ENCODE results near the gene INTS1. TPM values are rescaled to one million over a fixed set of nuclear protein-coding genes. Genes with fewer than 3 reads are reported as not detected.
A peak's percentile ranks its signal among the peaks of the same experiment; 100 is the strongest.

Gene INTS1
- total RNA-seq, 1 experiment from 2014 or later = 161 TPM

GRCh38 chr7:1503390-1503789, 799 bp downstream of the INTS1 start:
- TF ChIP-seq ZNF138 (CRISPR knock-in tag; conservative IDR thresholded peaks at IDR 0.05) (no peak), GRHL2 (CRISPR knock-in tag; IDR thresholded peaks at IDR 0.05; ENCODE audit: insufficient replicate concordance, severe bottlenecking) (no peak), FOXP1 (CRISPR knock-in tag; IDR thresholded peaks at IDR 0.05; ENCODE audit: borderline replicate concordance) (no peak), IRF2 (CRISPR knock-in tag; IDR thresholded peaks at IDR 0.05; ENCODE audit: borderline replicate concordance, low read depth) (no peak), MYBL2 (CRISPR knock-in tag; IDR thresholded peaks at IDR 0.05) (no peak), ZNF396 (CRISPR knock-in tag; IDR thresholded peaks at IDR 0.05; ENCODE audit: borderline replicate concordance) (no peak), RORB (CRISPR knock-in tag; IDR thresholded peaks at IDR 0.05) (no peak), ZNF512 (CRISPR knock-in tag; IDR thresholded peaks at IDR 0.05; ENCODE audit: borderline replicate concordance) (no peak), GABPB1 (CRISPR knock-in tag; IDR thresholded peaks at IDR 0.05) (no peak), ZNF263 (CRISPR knock-in tag; IDR thresholded peaks at IDR 0.05; ENCODE audit: low read depth) (no peak), CTCF (IDR thresholded peaks at IDR 0.05) (no peak), NR3C1 (CRISPR knock-in tag; conservative IDR thresholded peaks at IDR 0.05; ENCODE audit: low read depth) (no peak), NFYB (CRISPR knock-in tag; conservative IDR thresholded peaks at IDR 0.05; ENCODE audit: low read depth) (no peak), PREB (CRISPR knock-in tag; IDR thresholded peaks at IDR 0.05; ENCODE audit: borderline replicate concordance) (no peak), SP1 (CRISPR knock-in tag; conservative IDR thresholded peaks at IDR 0.05) (no peak), TEAD1 (CRISPR knock-in tag; IDR thresholded peaks at IDR 0.05) (no peak), SOX15 (CRISPR knock-in tag; IDR thresholded peaks at IDR 0.05) (no peak), ATF2 (CRISPR knock-in tag; IDR thresholded peaks at IDR 0.05; ENCODE audit: borderline replicate concordance, low read depth) (no peak)
- TF ChIP-seq, protein P1, sequence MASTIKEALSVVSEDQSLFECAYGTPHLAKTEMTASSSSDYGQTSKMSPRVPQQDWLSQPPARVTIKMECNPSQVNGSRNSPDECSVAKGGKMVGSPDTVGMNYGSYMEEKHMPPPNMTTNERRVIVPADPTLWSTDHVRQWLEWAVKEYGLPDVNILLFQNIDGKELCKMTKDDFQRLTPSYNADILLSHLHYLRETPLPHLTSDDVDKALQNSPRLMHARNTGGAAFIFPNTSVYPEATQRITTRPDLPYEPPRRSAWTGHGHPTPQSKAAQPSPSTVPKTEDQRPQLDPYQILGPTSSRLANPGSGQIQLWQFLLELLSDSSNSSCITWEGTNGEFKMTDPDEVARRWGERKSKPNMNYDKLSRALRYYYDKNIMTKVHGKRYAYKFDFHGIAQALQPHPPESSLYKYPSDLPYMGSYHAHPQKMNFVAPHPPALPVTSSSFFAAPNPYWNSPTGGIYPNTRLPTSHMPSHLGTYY (CRISPR knock-in tag; IDR thresholded peaks at IDR 0.05) = no peak
- TF ChIP-seq, protein P2, sequence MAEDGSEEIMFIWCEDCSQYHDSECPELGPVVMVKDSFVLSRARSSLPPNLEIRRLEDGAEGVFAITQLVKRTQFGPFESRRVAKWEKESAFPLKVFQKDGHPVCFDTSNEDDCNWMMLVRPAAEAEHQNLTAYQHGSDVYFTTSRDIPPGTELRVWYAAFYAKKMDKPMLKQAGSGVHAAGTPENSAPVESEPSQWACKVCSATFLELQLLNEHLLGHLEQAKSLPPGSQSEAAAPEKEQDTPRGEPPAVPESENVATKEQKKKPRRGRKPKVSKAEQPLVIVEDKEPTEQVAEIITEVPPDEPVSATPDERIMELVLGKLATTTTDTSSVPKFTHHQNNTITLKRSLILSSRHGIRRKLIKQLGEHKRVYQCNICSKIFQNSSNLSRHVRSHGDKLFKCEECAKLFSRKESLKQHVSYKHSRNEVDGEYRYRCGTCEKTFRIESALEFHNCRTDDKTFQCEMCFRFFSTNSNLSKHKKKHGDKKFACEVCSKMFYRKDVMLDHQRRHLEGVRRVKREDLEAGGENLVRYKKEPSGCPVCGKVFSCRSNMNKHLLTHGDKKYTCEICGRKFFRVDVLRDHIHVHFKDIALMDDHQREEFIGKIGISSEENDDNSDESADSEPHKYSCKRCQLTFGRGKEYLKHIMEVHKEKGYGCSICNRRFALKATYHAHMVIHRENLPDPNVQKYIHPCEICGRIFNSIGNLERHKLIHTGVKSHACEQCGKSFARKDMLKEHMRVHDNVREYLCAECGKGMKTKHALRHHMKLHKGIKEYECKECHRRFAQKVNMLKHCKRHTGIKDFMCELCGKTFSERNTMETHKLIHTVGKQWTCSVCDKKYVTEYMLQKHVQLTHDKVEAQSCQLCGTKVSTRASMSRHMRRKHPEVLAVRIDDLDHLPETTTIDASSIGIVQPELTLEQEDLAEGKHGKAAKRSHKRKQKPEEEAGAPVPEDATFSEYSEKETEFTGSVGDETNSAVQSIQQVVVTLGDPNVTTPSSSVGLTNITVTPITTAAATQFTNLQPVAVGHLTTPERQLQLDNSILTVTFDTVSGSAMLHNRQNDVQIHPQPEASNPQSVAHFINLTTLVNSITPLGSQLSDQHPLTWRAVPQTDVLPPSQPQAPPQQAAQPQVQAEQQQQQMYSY (CRISPR knock-in tag; IDR thresholded peaks at IDR 0.05) = no peak
- Mint-ChIP-seq H3K4me3 (peak overlapping the region; percentile 85), H3K36me3 (peaks cover 25% of the 10 kb centered on the region), H3K27ac (peak overlapping the region; percentile 36; the same call in 1 of the 2 replicates), H3K9me3 (no peaks in the 10 kb centered on the region), H3K27me3 (ENCODE audit: low read depth) (no peaks in the 10 kb centered on the region), H3K4me1 (peaks cover 18% of the 10 kb centered on the region)
- DNase-seq (ENCODE audit: low spot score) = no peak
- no peak for ATAC-seq
- CTCF ChIA-PET = interaction anchor here (1.5 to 5.2 kb wide), 3 partner anchors 29 to 56 kb away, joined by 3 to 27 read pairs (median 7); partner anchors contain the start of gene TMEM184A
- POLR2A ChIA-PET = no interaction called here
